Epidermal melanocyte (primary cell): ENCODE data around the gene TAF15.

Experiments used
- DNase-seq: peaks from one replicate; pipeline ENCODE4 v3.0.0; 2011; ENCODE audit warnings: low spot score; ENCODE audit not compliant: insufficient read length

TAF15 gene

DNA sequence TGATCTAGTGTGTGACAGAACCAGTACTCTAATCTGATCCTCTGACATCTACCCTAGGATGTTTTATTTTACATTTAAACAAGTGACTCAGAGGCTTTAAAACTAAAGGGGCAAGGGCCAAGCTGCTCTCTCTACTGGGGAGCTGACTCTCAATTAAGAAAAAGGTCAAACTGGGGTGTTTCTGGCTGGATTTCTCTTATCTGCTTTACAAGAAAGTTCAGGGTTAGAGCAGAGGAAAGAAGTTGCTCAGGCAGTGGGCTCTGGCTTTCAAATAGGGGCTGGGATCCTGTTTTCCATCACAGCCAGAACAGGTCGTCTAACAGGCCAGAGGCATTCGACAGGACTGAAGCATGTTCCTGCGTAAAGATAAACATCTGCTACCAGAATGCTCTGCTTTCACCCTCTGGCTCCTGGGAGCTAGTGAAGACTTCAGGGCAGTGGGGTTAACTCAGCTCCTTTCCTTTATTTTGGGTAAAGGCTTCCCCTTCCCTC is 22.3 kb upstream of the TAF15 start:
- no peak for DNase-seq

DNA sequence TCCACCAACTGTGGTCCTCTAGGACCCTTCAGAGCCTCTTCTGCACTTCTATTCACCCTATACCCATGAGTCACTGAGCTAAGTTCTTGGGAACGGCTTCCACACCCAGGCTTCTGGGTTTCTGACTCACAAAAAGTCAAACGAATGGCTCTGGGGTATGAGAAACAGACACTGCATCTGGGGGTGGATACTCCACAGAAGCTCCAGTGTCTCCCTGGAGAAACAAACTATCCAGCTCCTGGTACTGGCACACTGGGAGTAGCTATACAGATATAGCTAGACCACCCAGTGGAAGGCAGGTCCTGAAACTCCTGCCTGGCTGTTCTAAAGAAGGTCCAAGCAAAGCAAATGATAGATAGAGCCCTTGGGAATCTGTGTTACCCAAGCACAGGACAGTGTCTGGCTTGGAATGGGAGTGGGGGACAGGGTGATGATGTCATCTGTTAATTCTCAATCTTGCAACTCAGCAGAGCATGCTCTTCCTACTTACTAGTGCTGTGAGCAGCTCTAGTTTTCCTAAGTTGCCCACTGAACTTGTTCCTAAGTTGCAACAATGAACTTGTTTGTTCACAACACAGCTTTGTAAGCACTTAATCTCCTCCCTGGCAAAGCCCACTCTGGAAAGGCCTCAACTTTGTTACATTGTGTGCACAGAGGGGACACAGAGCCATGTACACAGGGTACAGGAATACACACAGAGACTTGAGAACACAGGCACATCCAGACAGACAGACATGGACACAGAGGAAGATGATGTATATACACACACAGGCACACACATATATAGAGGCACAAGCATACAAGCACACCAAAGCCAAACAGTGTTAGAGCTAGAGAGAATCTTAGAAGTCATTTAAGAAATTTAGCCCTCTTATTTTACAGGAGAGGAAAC is 20.6 kb upstream of the TAF15 start:
- no peak for DNase-seq

DNA sequence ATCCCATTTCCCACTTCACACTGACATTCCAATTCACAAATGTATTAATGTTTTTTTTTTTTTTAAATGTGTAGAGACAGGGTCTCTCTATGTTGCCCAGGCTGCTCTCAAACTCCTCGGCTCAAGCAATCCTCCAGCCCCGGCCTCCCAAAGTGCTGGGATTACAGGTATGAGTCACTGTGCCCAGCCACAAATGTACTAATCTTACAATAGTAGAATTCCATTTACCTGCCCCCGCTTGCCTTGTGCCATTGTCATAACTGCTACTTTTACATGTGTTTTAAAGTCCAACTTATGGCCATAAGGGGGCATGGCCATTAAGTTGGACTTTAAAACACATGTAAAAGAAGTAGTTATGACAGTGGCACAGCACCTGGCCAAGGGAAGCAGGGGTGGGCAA is 18.4 kb upstream of the TAF15 start:
- no peak for DNase-seq

DNA sequence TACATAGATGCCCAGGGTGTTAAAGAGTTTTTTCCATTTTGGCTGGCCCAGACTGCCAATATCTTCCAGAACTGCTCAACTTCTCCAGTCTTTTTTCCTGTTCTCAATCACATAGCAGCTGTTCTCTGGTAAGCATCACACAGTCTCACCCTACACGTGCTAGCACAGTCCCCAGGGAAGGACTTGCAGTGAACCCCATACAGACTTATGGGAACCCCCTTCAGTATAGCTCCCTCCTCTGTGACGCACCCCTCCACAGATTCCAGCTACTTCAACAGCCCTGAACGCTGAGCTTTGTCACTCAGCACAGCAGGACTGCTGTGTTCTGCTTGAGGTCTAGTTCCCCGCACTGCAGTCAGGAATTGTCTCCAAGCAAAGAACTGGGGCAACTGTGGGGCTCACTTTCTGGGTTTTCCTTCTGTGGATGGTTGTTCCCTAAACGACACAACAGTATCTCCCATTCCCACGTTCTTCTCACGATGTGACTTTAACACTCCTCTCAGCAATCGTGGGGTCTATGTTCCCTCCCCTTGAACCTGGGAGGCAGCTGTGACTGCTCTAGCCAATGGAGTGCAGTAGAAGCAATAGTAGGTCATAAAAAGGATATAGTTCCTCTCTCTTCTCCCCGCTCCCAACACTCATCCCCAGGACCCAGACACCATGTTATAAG is 17.5 kb upstream of the TAF15 start:
- DNase-seq = no peak

DNA sequence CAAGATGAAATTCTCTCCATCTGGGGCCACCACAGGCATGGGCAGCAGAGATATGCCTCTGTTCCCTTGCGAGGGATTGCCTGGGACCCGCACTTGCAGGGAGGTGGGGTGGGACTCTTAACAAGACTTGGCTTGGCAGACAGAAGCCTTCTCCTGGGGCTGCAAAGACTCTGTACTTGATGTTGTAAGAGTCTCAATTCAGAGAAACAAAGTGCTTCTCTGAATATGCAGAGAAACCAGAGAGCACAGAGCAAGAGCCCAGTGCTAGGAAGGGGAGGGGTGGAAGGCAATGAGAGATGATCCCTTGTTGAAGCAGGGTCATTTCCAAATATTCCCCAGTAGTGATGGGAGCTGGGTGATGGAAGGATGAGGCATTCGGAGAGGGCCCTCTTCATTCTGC is 16.0 kb upstream of the TAF15 start:
- DNase-seq = no peak

DNA sequence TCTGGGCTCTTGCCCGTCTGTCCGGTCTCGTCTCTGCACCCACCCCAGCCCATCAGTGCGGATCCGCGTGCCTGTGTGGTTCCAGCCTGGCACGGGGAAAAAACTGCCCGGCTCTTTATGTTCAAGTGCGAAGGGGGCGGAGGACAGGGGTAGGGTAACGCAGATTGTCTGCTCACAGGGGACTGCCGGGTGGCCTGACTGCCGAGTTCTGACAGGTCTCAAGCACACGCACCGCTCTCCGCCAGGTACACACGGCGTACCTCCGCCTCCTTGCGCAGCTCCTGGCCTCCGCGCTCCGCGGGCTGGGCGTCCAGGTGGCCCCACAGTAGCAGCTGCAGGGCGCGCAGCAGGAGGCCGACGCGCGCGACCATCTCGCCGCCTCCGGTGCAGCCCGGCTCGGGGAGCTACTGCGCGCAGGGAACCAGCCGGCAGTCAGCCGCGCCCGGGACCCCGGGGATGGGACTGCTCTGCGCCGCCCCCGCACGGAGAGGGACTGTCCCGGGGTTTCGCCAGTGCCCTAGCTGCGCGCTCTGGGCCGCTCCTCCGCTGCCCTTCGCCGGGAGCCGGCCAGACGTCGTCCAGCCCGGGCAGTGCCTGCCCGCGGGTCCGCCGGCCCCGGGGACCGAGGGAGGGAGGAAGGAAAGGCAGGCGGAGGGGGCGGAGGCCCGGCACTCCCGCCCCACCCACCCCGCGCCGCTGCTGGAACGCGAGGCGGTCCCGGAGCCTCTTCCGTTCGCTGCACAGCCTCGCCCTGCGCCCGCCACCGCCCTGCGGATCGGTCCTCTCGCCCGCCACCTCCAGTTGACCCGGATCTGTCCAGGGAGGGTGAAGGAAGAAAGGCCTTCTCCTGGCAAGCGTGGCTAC is 14.0 kb upstream of the TAF15 start, which contains the start of gene MMP28:
TSS of gene MMP28 (minus strand) at position 635 of the 864 bp plus-strand sequence. CDS start at position 371, 264 bp downstream.
- no peak for DNase-seq

DNA sequence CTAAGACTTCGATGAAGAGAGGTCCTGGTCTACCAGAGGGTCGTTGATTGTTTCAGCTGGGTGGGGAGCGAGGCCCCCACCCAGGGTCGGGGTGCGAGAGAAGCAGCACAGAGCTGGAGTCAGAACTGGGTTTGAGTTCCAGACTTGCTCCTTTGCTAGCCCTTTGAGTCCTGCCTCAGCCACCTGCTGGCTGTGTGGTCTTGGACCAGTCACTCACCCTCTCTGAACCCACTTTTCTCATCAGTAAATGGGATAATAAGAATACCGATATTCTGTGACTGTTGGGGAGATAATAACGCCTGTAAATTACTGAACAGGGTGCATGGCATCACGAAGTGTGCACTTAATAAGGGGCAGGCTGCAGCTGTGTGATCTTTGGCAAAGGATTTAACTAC is 13.4 kb upstream of the TAF15 start:
- no peak for DNase-seq

DNA sequence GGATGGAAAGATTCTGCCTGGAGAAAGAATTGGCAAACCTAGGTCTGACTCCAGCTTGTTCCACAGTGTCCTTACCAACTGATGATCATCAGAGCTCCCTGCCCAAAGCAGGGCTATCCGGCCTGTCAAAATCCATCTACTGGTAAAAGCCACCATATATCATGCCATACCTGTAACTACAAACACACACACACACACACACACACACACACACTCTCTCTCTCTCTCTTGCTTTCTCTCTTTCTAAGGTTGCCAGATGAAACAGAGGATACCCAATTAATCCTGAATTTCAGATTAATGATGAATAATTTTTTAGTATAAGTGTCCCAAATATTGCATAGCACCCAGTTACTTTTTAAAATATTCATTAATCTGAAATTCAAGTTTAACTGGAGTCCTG is 12.3 kb upstream of the TAF15 start:
- no peak for DNase-seq

DNA sequence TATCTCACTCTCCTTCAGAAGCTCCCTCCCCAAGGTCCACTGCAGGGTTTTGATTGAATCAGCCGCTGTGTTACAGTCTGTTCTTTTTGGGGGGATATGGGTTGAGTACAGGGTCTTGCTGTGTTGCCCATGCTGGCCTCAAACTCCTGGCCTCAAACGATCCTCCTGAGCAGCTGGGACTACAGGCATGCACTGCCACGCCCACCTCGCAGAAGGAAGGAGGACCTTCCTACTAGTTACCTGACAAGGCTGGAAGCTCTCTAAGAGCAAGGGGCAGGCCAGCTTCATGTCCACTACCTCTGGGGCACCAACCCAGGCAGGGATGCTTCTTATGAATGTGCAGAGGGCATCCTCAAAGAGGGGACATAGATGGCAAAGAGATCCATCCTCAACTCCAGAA is 11.9 kb upstream of the TAF15 start:
- no peak for DNase-seq

DNA sequence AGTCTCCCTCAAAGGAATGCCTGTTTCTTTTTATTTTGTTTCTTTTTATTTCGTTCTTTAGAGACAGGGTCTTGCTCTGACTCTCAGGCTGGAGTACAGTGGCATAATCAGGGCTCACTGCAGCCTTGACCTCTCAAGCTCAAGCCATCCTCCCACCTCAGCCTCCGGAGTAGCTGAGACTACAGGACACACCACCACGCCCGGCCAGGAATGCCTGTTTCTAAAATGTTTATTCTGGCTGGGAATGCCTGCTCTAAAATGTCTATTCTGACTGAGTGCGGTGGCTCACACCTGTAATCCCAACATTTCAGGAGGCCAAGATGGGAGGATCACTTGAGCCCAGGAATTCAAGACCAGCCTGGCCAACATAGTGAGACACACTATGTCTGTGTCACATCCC is 11.4 kb upstream of the TAF15 start:
- no peak for DNase-seq

DNA sequence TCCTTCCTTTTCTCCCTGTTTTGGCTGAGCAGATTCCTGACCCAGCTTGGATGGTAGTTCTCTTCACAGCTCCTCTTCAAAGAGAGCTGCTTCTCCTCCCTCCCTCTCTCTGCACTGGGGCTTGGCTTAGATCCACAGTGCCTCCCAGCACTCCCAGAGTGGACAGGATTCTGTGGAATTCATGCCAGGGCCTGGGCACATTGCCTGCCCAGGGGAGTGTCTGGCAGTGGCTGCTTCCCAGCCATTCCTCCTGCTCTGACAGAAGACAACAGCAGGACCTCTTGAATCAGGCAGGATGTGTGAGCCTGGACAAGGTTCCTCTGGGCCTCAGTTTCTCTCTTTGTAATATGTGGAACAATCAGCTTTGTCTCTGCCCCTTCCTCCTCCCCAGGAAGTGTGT is 9.3 kb upstream of the TAF15 start:
- DNase-seq = peak; percentile 93

DNA sequence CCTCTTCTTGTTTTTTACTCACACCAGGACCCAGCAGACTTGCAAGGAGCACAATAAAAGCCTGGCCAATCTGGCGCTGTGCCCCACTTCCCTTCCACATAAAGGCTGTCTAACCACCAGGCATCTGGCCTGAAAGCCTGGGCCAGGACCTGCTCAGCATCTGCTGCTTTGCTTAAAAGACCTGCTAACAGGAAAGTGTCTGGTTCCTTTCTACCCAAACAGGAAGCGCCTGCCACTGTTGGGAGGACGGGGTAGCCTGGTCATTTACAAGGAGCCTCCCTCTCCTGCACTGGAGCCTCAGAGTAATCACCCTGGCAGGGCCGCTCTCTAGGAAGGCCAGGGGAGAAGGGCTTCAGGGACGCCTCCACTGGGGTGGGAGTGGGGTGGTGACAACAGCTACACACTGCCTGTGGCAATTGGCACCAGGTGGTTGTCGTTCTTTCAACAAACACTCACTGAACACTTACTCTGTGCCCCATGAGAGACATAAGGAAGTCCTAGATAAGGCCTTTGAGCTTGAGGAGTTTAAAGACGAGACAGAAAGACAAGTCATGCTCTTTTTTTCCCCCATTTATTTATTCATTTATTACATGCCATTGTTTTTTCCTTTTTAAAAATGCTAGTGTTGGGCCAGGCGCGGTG is 7.6 kb upstream of the TAF15 start:
- no peak for DNase-seq

DNA sequence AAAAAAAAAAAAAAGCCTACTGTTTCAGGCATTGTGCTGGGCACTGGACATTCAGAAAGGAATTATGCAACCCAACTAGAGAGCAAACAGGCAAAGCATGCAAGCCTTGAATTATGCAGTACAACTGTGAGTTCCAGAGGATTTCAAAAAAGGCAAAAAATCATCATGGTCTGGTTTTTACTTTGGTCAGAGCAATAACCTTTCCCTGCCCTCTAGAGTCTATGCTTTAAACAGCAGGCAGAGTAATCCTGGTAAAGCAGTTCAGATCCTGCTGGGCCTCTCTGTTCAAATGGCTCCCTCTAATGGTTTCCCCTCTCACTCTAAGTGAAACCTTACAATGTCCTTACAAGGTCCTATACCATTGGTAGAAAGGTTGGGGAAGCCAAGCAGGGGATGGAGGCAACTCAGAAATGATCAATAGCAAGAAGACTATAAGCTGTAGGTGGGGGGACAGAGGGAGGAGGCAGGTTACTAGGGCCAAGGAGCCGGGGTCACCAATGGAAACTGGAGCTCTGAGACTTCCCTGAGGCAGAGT is 4.6 kb upstream of the TAF15 start:
- DNase-seq = peak; percentile 88

DNA sequence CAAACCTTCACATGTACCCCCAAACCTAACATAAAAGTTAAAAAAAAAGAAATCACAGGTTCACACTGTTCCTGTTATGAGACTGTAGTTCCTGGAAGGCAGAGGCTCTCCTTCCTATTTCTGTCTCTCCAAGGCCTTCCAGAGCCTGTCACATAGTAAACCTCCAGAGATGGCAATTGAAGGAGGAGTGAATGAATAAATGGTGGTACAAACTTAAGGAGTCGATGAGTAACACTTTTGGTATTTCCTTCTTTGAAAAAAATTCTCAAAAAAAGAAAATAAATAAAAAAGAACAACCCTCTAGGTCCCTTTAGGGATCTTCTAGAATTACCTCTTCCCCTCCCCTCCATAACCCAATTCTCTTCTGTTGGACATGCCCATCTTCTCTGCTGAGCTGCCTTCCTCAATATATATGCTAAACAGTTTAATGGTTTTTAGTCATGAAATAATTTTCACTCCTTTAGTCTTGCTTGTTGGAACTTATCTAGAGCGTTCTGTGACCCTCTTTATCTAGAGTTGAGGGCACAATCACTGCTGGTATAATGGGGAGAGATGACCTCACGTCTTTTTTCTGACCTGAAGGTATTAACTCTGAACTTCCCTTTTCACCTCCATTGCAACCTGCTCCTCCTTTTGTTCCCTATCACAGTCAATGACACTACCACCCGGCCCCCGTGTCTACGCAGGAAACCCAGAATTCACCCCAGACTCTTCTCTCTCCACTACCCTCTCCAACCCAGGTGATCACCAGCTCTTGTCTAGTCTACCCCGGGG is 1.7 kb upstream of the TAF15 start:
- DNase-seq = no peak

DNA sequence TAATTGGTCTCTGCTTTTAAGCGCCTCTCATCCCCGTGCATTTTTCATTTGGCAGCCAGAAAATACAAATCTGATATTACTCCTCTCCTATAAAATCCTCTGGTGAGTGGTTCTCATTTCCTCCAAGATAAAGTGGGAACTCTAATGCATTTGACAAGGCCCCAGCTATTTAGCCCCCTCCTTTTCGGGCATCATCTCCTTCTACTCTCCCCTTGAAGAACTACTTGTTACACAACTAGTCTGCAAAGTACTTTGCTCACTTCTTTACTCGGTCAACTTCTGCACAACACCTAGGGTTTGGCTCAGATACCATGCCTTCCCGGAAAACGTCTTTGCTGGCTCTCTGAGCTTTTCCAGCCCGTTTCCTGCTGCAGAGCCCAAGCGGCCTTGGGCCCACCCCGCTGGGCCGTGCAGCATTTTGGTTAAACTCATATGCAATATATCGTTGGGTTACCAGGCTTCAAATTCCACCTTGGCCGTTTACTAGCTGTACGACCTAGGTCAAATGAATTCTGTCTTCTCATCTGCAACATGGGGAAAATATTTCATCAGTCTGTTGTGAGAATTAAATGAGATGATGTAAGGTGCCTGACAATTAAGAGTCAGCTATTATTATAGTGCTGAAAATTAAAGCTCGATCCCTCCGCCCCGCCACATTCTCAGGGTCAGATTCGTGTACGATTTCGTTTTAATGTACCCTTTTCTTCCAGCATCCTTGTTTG is 883 bp upstream of the TAF15 start:
- no peak for DNase-seq

DNA sequence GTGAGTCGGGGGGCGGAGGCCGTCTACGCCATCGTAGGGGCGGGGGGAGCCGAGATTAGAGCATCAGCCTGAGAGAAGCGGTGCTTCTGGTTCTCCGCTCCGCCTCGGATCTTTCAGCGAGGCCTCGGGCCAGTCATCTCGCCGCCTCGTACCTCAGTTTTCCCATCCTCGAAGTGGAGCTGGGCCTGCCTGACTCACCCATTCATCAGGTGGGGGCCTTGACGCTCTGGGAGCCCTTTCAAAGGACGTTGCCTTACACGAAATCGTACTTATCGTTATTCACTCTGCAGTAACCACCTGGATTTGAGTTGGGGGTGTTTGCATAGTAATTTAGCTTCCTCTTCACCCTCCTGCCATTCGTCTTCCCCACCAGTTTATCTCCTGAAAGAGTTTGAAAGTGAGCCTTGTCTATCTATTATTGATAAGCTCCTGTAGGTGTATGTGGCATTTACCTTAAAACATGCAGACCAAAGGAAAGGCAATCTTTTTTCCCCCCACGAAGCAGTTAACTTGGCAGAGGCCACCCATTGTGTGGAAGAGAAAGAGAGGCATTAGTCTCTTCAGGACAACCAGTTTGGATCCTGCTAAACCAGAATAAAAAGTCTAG is 674 bp downstream of the TAF15 start:
- DNase-seq = no peak

DNA sequence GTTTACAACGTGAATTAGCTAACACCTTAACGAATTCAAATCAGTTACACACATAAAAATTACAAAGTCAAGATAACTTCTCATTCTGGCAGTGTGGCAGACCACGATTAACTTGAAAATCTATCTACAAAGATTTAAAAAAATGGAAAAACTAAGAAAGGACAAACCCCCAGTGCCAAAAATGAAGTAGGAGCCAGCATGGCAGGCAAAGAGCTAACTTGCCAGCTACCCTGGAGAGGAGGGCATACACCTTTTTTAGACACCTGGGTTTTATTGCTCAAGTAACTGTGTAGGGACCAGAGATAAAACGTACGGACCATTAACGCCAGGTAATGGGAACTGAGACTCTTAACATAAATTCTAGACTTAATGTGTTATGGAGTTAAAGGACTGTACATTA is 2.5 kb downstream of the TAF15 start:
- no peak for DNase-seq

DNA sequence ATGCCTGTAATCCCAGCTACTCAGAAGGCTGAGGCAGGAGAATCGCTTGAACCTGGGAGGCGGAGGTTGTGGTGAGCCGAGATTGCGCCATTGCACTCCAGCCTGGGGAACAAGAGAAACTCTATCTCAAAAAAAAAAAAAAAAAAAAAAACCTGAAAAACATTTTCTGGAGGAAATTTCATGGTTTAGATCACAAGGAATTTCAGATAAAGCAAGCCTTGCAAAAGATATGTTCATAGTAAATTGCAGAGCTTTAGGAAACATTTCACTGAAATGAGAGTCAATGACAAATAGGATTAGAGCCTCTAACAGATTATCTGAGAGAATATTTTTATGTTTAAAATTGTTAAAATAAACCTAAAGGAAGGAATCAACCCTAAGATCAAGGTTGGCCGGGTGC is 3.2 kb downstream of the TAF15 start:
- no peak for DNase-seq

DNA sequence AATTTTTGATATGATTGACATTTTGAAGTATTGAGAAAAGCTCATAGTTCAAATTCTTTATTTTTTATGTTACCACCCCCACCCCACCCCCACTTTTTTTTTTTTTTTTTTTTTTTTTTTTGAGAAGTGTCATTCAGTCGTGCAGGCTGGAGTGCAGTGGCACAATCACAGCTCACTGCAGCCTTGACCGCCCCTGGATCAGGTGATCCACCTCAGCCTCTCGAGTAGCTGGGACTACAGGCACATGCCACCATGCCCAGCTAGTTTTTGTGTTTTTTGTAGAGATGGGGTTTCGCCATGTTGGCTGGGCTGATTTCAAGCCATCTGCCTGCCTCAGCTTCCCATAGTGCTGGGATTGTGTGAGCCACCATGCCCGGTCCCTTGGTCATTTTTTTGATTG is 7.4 kb downstream of the TAF15 start:
- DNase-seq = no peak
